ENCODE data around the gene EYA4.
A peak's percentile ranks its signal among the peaks of the same experiment; 100 is the strongest.
"Not testable (repeated sequence)": the region's sequence is repeated elsewhere in the genome, so short reads cannot be mapped to it uniquely, and the experiment has no call there.

Gene EYA4

DNA sequence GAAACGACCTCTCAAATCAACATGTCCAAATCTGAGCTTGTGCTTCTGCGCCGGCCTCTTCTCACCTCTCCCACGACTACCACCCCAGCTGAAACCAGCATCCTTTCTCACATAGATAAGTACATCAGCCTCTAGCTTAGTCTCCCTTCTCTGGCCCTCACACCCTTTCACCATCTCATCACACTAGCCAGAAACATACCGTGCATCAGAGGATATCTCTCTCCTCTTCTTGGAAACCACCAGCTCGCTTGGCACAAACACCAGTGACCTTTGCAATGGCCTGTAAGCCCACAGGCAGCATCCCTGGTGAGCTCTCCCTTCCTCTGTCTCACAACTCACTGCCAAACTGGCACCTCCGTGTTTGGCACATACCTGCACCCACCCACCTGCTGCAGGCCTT lies 291.8 kb downstream of the EYA4 start:
- no peak for DNase-seq (ENCODE audit: low read depth)

DNA sequence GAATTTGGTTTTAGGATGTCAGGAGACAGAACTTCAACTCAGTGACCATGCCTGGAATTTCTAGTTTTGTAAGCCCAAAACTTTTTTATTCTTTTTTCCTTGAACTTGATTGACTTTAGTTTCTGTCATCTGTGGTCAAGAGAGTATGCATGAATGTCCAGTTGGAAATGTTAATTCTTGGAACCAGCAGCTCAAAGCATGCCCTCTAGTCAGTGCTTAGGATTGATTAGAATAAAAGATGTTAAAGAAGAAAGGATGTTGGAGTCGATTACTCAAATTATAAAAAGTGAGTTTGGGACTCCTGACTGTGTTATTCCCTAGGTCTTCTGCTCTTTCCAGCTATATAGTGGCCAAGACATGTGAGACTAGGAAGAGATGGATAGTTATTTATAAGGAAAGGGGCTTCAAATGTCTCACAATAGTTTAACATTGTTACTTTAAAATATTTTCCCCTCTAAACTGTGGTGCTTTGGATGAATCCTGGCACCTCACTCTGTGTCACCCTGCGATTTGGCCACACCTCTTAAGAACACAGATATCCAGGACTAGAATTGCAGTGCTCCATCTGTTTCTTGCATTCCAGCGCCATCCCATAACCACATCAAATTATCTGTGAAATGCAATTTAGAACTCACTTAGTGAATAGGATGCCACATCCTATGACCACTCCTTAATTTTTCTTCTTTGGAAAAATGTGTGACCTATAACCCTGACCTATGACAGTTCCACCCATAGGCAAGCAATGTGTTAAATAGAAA lies 298.5 kb downstream of the EYA4 start:
- DNase-seq (ENCODE audit: low read depth): no peak

DNA sequence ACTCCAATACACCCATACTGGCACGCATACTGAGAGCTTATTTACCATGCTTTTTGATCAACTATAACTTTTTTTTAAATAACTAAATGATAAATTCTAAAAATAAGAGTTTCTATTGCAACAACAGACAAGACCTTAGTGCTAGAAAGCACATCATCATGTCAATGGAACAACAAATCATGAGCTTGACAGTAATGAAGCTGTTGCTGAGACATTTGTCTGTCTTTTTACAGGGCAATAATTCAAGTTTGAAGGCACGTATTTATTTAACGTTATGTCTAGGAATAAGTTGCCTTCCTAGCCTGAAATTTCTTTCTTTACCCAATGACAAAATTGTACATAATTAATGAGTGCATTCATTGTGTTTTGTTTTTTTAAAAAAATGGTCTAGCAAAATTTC lies 299.2 kb downstream of the EYA4 start:
- no peak for DNase-seq (ENCODE audit: low read depth)

DNA sequence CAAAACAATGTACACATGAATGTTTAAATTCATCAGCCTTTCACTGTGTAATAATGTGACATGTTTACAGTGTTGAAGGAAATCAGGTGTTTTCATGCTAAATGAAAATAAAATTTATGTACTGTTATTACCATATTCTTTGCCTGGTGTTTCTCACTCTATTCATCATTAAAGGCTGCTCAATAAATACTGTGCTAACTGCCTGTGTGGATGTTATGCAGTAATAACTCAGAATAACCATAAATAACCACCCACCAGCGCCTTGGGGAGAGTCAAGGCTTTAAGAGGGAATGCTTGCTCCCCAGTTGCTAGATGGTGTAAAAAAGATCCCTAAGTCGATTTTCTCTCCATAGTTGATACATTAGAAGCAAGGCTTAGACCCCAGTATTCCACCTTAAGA lies 299.9 kb downstream of the EYA4 start:
- no peak for DNase-seq (ENCODE audit: low read depth)

DNA sequence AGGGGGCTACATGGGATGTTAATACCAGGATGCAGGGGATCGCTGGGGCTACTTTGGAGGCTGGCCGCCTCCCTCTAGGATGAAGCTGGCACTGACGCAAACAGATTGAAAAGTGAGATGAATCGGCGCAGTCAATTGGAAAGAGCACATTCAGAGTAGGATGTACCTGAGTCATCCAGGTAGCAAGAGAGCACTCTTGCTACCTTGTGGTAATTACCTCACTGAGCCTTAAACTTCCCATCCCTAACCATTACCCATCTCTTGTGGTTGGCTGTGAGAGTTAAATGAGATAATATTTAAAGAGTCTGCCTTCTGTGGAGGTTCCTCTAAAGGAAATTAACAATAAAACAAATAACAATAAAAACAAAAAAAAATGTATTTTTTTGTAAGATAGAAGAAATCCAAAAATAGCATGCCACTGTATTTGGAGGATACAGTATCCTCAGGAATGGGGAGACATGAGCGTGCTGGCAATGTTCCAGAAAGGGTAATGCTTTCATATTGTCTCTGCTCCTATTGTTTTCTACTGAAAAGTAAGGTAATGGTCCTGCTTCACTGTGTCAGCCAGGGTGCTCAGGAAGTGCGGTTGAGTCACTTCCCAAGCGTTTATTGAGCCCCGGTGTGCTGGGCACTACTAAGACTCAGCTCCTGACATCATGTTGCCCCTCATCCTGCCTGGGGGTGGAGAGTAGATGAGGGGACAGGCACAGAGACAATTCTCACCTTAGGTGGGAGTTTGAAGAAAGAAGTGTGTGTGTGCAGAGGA lies 301.1 kb downstream of the EYA4 start:
- DNase-seq (ENCODE audit: low read depth): peak; percentile 25

DNA sequence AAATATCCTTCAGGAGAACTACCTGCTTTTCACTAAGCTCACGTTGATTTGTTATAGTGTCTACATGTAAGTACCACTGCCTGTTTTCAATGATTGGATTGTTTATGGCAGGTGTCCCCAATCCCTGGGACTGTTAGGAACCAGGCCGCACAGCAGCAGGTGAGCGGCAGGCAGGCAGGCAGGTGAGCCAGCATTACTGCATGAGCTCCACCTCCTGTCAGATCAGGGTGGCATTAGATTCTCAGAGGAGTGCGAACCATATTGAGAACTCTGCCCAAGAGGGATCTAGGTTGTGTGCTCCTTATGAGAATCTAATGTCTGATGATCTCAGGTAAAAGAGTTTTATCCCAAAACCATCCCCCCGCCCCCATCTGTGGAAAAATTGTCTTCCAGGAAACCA lies 303.3 kb downstream of the EYA4 start:
- no peak for DNase-seq (ENCODE audit: low read depth)

DNA sequence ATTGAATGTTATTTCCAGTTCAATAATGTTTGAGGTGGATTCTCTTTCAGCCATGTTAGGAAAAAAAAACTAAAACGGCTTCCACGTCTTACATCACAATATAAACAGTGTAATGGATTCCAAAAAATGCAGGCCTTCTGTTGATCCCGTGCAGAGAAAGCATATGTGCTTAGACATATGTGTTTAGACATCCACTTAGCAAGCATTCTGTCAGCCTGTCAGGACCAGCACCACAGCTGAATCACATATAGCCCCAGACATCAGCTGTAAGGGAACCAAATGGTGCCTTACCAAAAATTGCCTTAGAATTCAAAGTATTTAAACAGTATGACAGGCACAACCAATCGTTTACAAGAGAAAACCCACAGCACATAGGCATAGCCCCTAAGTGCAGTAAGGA lies 304.9 kb downstream of the EYA4 start:
- DNase-seq (ENCODE audit: low read depth): peak; percentile 37

DNA sequence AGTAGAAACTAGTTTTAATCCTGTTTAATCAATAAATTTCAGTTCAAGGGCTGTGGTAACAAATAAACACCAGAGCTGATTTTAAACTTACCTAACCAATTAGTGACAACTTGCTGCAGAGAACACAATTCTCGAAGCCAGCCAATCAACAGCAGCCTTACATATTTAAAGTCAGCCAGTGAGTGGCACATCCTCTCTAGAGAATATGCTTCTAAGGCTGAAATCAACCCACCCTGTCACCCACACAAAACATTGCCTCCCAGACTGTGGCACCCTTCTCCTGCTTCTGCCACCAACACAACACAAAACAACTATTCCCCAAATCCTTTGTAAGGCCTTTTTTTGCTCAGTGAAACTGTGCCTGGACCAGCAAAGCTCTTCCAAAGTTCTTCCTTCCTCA lies 306.0 kb downstream of the EYA4 start:
- DNase-seq (ENCODE audit: low read depth): no peak

DNA sequence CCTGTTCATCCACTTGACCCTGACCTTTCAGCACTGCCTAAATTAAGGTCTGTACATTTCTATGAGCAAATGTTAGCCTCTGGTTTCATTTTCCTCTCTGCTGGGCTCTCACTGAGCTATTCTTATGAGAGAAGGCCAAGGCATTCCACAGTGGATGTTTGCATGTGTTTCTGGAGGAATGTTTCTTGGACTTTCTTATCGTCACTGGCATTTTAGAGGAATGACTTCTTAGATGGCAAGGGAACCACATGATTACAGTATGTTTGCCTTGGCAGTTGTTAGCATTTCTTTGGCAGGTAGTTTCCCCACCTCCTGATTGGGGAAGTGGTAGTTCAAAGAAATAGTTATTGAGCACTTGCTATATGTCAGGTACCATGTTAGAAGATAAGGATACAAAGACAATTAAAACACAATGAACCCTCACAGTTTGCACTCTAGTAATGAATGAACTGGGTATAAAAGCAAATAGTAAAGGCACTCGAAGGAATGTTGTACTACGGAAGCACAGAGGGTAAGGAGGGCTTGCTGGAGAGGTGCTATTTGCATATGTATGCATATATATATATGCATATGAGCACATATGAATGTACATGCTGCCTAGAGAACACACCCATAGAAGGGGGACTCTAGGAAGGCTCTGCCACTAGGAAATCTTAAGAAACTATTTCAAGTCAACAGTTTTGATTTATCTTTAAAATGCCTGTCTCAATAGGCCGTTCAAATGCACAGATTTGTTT lies 307.4 kb downstream of the EYA4 start:
- peak; percentile 73 for DNase-seq (ENCODE audit: low read depth)

DNA sequence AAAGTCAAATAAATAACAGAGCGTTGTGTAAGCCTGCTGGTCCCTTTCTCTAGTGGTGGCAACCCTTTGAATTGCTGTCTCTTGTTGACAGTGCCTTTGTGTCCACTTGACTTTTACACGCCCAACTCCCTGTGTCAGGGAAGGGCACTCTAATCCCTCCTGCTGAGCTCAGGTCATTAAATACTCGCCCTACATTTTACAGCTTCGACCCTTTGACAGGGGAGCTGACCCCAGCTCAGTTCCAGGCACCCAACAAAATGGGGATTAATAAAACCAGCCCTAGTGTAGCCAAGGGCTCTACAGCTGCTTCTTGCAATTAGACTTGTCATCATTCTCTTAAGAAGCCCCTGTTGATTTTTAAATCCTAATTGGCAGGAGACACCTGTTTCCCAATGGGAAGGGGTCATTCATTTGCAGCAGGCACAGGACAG lies 308.2 kb downstream of the EYA4 start:
- no peak for DNase-seq (ENCODE audit: low read depth)

DNA sequence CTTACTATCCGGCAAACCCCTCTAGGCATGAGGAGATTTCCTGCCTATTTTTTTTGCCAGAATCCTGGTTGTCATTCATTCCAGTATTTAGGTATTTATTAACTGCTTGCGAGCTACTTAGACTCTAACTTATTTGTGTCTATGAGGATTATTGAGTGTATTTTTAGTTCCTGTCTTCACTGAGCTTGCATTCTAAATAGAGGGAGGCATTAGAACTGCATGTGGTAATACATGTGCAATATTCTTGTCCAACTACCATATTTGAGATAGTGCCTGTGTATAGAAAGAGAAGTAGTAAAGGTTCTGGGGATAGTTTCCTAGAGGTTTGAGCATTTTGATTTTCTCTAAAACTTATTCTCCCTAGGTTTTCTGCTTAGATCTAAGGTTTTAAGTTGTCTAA lies 308.9 kb downstream of the EYA4 start:
- DNase-seq (ENCODE audit: low read depth): no peak

DNA sequence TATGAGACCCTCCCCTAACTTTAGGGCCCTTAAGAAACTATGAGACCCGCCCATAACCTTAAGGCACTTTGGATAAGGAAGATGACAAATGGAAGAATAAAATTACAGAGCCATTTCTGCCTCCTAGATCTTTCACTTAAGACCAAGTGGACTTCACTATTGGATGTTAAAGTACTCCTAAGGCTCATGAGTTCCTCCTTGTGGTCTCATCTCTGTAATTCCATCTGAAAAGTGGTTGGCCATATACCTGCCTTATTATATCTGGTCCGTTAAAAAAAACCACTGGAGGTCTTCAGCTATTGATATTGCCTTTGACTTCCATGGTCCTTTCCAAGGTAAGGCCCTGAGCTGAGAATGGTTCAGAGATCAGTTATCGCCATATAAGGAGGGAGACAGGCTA lies 310.3 kb downstream of the EYA4 start:
- peak; percentile 43 for DNase-seq (ENCODE audit: low read depth)

DNA sequence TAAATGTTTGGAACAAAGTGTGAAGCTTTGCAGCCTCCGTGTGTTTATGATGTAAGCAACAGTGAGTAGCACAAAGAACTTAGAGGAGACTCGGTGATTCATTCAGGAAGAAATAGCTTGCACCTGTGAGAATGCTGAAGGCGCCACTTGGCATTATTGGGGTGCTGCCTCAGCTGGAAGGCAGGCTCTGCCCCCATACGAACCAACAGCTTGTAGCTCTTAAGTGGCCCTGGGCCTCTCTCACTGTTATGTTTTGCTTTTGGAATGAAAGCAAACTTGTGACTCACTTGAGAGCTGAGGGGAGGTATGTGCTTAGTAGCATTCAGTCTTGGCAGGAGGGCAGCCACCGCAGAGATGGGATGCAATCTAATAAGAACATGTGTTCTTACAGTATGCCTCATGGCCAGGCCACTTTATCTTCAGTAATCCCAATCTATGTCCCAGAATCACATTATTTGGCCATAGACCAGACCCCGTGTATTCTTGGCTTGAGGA lies 310.7 kb downstream of the EYA4 start:
- DNase-seq (ENCODE audit: low read depth): peak; percentile 100

DNA sequence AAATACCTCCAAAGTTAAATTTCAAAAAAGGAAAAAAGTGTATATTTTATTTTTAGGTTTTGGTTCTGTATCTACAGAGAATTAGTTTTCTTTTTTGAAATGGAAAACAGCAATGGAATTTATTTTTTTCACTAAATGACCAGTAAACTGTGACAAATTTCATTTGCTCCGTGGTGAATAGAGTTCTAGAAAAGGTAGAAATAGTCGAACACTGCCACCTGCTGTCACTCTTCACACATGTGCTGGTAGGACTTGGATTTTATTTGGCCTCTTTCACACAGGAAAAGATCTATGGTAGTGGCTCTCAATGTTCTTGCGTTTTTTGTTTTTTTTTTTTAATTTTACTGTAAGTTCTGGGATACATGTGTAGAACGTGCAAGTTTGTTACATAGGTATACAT lies 312.5 kb downstream of the EYA4 start:
- peak; percentile 63 for DNase-seq (ENCODE audit: low read depth)

DNA sequence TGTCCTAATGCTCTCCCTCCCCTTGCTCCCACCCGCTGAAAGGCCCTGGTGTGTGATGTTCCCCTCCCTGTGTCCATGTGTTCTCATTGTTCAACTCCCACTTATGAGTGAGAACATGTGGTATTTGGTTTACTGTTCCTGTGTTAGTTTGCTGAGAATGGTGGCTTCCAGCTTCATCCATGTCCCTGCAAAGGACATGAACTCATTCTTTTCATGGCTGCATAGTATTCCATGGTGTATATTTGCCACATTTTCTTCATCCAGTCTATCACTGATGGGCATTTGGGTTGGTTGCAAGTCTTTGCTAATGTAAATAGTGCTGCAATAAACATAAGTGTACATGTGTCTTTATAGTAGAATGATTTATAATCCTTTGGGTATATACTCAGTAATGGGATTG lies 313.0 kb downstream of the EYA4 start:
- not testable (repeated sequence) for DNase-seq (ENCODE audit: low read depth)

DNA sequence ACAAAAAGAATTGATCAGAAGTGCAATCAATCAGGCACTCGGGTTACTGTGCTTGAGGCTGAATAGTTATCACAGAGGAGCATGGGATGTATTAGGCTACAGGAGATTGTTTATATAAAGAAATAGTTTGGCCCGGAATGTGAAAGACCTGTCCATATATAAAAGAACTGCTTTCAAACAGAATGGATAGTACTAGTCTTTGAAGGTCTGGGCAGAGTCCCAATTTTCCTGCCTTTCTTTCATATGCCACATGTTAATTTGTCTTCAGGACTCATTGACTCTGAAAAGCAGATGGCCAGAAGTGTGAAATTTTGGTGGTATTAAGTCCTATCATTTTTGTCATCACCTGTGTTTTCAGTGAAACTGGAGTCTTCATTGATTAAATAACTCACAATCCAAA lies 314.5 kb downstream of the EYA4 start:
- DNase-seq (ENCODE audit: low read depth): no peak

DNA sequence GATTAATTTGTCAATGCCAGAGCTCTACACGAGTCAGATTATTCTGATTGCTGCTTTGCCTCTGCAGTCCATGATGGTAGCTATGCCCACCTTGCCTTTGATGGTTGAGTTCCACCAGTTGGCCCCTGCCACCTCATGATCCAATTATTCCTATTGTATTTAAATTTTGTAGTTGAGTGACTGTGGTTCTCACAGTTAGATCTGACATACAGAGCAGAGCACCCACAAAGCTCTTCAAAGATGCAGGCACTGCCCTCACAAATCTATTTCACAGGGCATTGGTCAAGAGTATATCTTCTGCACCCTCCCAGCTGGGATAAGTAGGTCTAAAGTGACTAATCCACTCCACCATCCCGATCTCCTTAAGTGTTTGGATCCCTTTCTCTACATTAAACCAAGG lies 318.8 kb downstream of the EYA4 start:
- DNase-seq (ENCODE audit: low read depth): no peak

DNA sequence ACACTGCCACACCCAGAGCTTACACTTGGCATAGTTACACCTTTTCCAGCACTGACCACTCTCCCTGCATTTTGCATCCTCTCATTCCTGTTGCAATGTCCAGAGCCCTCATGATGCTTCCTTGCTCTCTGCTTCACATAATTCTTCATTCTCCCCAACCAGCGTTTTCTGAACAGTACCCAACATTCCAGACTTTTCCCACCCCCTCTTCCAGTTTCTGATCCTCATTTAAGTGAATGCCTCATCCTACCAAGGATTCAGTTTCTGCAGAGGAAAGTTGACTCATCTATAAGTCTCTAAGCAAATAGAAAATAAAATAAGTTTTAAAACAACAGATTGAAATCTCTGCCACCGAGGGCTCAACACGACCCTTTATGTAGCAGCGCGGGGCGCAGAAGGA lies 326.5 kb downstream of the EYA4 start:
- DNase-seq (ENCODE audit: low read depth): no peak

DNA sequence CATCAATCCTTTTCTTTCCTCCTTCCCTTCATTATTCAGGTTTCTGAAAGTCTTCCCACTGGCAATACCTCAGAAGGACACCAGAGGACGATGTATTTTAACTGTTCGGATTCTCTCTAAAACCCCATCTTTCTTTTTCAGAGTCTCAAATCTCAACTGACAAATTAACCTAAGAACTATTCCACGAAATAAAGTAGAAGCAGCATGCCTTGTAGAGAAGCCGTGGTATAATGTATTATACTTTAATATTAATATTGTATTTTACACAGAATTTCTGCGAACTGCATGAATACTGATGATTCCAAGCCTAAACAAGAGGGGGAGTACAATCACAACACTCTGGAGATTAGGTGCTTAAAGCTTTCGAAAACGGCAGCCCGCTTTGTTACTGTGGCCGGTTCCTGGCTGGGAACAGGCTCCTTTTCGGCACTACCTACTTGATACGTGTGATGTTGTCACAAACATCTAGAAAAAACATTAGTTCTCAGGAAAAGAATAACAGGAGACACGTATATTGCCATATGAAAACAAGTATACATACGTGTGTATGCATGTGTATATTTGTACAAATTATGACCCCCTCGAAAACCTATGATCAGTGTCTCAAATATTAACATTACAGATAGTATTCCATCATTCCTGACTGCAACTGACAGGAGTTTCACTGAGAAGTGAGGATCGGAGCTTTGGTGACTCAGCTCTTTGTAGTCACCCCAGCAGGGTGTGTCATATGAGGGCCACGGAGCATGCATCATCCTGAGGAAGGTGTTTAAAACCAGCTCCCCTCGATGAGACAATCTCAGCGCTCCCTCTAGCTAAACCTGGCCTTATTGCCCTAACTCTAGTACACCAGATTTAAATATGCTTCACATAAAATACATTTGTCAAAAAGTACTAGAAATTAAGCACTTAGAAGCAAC lies 328.1 kb downstream of the EYA4 start:
- peak; percentile 87 for DNase-seq (ENCODE audit: low read depth)

DNA sequence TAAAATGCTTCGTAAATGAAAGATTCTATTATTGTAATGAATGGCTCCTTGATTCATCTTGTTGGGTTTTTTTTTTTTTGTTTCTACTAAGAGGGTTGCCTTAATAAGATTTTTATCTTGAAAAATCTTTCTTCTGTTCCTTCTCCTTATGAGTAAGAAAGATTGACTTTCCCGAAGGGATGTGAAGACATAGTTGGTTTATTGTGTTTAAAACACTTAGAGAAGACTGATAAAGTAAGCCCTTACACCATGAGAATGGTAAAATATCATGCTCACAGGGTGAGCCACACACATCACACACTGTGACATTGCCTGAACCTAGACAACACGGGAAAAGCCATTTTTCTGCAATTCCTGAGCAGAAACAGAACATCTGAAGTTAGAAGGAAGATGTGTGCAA lies 330.5 kb downstream of the EYA4 start:
- no peak for DNase-seq (ENCODE audit: low read depth)

DNA sequence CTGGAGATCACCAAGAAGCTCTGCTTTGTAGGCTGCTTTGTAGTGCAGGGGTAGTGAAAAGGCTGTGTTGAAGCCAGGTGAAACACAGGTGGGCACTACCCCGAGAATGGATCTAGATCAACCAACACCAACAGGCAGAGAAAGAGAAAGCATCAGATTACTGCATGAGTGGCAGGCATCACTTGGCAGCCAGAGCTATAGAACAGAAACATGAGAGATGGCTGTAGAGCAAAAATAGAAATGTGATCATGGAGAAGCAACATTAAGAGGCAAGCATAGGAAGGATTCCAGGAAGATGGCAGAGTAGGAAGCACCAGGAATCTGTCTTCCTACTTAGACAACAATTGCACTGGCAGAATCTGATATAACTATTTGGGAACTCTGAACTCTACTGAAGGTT lies 336.7 kb downstream of the EYA4 start:
- DNase-seq (ENCODE audit: low read depth): no peak

Data from iris pigment epithelial cell (primary cell).